A549 (cell line): ENCODE results near the gene DBH. TPM values are rescaled to one million over a fixed set of nuclear protein-coding genes. Genes with fewer than 3 reads are reported as not detected.

Source experiments
- ATAC-seq, 2 experiments: fragments of 200-7000 bp in 1 of 2; fragments of >200 bp in 1 of 2; cut with Nextera tagmentation in 1 of 2; cut with Tn5 transposase in 1 of 2; 3 replicates each; pipeline versions ENCODE4 v1.8.0 to v1.9.1; 2018 to 2020; ENCODE audit warnings: mild to moderate bottlenecking in 1 of 2, moderate library complexity in 1 of 2
- CTCF ChIA-PET: fragments of 300-600 bp; sonication (Branson Sonifier 250); formaldehyde crosslinking; extraction: SDS; loops from one replicate; lab custom pipeline; 2021; ENCODE audit warnings: antibody characterized with exemption, inconsistent platforms; lab: Yijun Ruan, JAX
- POLR2A ChIA-PET: fragments of 350-600 bp; formaldehyde crosslinking; extraction: SDS; loops from one replicate; lab custom pipeline; 2021; ENCODE audit warnings: antibody characterized with exemption, inconsistent platforms; lab: Yijun Ruan, JAX
- DNase-seq, 2 experiments: peaks; one replicate each; pipeline versions ENCODE4 v3.0.0 to v3.0.0-alpha.2; 2011 to 2016; ENCODE audit warnings: low read depth in 1 of 2, low spot score in 1 of 2
- FAIRE-seq: peaks from 2 replicates; lab custom pipeline; 2011; peaks lifted over from hg19 to GRCh38; lab: Jason Lieb, UNC
- H3K27ac ChIP-seq, 2 experiments: fragments of >200 bp; sonication (Bioruptor Twin); formaldehyde crosslinking; 3 replicates each; pipeline ENCODE4 v1.5.1; 2016 to 2017
- H3K4me1 ChIP-seq: fragments of >200 bp; sonication (Bioruptor Twin); formaldehyde crosslinking; 3 replicates; pipeline ENCODE4 v1.6.1; 2016
- H3K4me2 ChIP-seq: fragments of >200 bp; sonication (Bioruptor Twin); formaldehyde crosslinking; 3 replicates; pipeline ENCODE4 v1.6.1; 2016
- H3K4me3 ChIP-seq: fragments of >200 bp; sonication (Bioruptor Twin); formaldehyde crosslinking; 3 replicates; pipeline ENCODE4 v1.5.1; 2016
- H3K9me3 ChIP-seq: fragments of >200 bp; sonication (Bioruptor Twin); formaldehyde crosslinking; 3 replicates; pipeline ENCODE4 v1.6.1; 2016
- CBX8 ChIP-seq: fragments of 200-600 bp; sonication (generic); IDR thresholded peaks from 2 replicates; pipeline ENCODE4 v1.6.1; 2016
- CHD2 ChIP-seq: fragments of 150-350 bp; IDR thresholded peaks from 2 replicates; pipeline ENCODE4 v1.6.1; 2014; ENCODE audit warnings: low read length; ENCODE audit not compliant: partially characterized antibody
- EHMT2 ChIP-seq: fragments of 200-600 bp; sonication (generic); IDR thresholded peaks from 2 replicates; pipeline ENCODE4 v1.6.1; 2016; ENCODE audit warnings: antibody characterized with exemption, low read depth, mild to moderate bottlenecking, moderate library complexity
- JUN ChIP-seq, 2 experiments: fragments of >200 bp; sonication (Bioruptor Twin); formaldehyde crosslinking; IDR thresholded peaks; 2 replicates in 1 of 2; 3 replicates in 1 of 2; pipeline ENCODE4 v1.6.1; 2016 to 2017
- JUNB ChIP-seq: fragments of >200 bp; sonication (Bioruptor Twin); formaldehyde crosslinking; IDR thresholded peaks from 2 replicates; pipeline ENCODE4 v1.6.1; 2016
- NFE2L2 ChIP-seq: fragments of 150-350 bp; conservative IDR thresholded peaks from 2 replicates; pipeline ENCODE4 v1.6.1; 2014; ENCODE audit warnings: low read length
- NPAS2 ChIP-seq: fragments of 250-450 bp; sonication (Bioruptor Pico); IDR thresholded peaks from 2 replicates; pipeline ENCODE4 v1.8.0; 2022; ENCODE audit warnings: mild to moderate bottlenecking, moderate library complexity, borderline replicate concordance
- RARB ChIP-seq: fragments of 250-450 bp; sonication (Bioruptor Pico); IDR thresholded peaks from 2 replicates; pipeline ENCODE4 v1.8.0; 2021; ENCODE audit warnings: mild to moderate bottlenecking, moderate library complexity
- ZC3H11A ChIP-seq: fragments of 450-650 bp; IDR thresholded peaks from 2 replicates; pipeline ENCODE4 v1.6.1; 2014; ENCODE audit warnings: antibody characterized with exemption, mild to moderate bottlenecking
- ZFP36 ChIP-seq: fragments of 450-650 bp; IDR thresholded peaks from 2 replicates; pipeline ENCODE4 v1.6.1; 2014; ENCODE audit warnings: borderline replicate concordance; ENCODE audit not compliant: partially characterized antibody
- ZNF302 ChIP-seq: fragments of 250-450 bp; sonication (Bioruptor Pico); IDR thresholded peaks from 2 replicates; pipeline ENCODE4 v1.9.0; 2021; ENCODE audit warnings: inconsistent platforms, mild to moderate bottlenecking, moderate library complexity
- ZSCAN20 ChIP-seq: fragments of 250-450 bp; sonication (Bioruptor Pico); IDR thresholded peaks from 2 replicates; pipeline ENCODE4 v1.8.0; 2022; ENCODE audit warnings: mild to moderate bottlenecking, moderate library complexity
- WGBS: methylation state at CpG from one replicate; pipeline ENCODE4 v1.1.6; 2017; ENCODE audit errors: missing lambda C conversion rate; 5-methylcytosine and 5-hydroxymethylcytosine counted together
- polyA plus RNA-seq, 4 experiments: library from polyadenylated mRNA; depleted of rRNA in 3 of 4; stranded (reverse); fragments of >200 nt; fragmentation: RNase III in 1 of 4; extraction: RNeasy Plus Mini Kit Qiagen cat#74134 plus additional on column Dnase treatment in 1 of 4; gene quantifications; 2 replicates in 3 of 4; 3 replicates in 1 of 4; pipeline ENCODE4 v1.2.3, GENCODE V29; 2011 to 2017
- TF ChIP-seq, protein P1 (sequence below): fragments of >200 bp; sonication (Bioruptor Twin); formaldehyde crosslinking; IDR thresholded peaks from 3 replicates; pipeline ENCODE4 v1.5.1; 2016
- TF ChIP-seq, protein P2 (sequence below): IDR thresholded peaks from 2 replicates; pipeline ENCODE4 v1.6.1; 2012; ENCODE audit warnings: low read depth, borderline replicate concordance
- TF ChIP-seq, protein P3 (sequence below): IDR thresholded peaks from 2 replicates; pipeline ENCODE4 v1.6.1; 2012
- TF ChIP-seq, protein P4 (sequence below): fragments of 150-350 bp; IDR thresholded peaks from 2 replicates; pipeline ENCODE4 v1.6.1; 2014; ENCODE audit warnings: low read depth, mild to moderate bottlenecking, low read length

Gene DBH
- polyA plus RNA-seq, 2 of the 4 experiments (the other 2 are of a cell fraction), result not detected

DNA sequence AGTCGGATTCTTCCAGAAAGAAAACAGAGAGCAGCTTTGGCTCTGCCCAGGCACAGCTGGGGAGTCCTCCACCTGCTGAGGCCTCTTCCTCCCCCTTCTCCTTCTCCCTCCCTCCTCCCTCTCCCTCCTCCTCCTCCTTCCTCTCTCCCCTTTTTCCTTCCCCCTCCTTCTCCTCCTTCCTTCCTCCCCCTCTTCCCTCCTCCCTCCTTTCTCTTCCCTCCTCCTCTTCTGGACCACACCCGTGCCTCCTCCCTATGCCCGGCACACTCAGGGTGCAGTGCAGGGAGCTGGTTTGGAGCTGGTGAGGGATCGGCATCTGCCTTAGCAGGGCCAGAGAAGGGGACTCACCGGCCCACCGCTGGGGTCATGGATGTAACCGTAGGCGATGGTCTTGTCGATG is 30.2 kb downstream of the DBH start:
- no peak overlapping the region for H3K4me3 ChIP-seq
- FAIRE-seq, result no peak
- H3K4me1 ChIP-seq, result no peaks in the 10 kb centered on the region
- H3K4me2 ChIP-seq, result no peak overlapping the region
- WGBS, result 51% methylated on average over 7 of the region's 9 CpGs
- no peak for TF ChIP-seq NFE2L2
- no peak for TF ChIP-seq JUN (IDR thresholded peaks at IDR 0.05)
- no peak for TF ChIP-seq NPAS2
- TF ChIP-seq, protein P1, sequence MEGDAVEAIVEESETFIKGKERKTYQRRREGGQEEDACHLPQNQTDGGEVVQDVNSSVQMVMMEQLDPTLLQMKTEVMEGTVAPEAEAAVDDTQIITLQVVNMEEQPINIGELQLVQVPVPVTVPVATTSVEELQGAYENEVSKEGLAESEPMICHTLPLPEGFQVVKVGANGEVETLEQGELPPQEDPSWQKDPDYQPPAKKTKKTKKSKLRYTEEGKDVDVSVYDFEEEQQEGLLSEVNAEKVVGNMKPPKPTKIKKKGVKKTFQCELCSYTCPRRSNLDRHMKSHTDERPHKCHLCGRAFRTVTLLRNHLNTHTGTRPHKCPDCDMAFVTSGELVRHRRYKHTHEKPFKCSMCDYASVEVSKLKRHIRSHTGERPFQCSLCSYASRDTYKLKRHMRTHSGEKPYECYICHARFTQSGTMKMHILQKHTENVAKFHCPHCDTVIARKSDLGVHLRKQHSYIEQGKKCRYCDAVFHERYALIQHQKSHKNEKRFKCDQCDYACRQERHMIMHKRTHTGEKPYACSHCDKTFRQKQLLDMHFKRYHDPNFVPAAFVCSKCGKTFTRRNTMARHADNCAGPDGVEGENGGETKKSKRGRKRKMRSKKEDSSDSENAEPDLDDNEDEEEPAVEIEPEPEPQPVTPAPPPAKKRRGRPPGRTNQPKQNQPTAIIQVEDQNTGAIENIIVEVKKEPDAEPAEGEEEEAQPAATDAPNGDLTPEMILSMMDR, result no peak
- no peak for TF ChIP-seq ZNF302 (CRISPR knock-in tag)
- no peak for TF ChIP-seq ZFP36
- TF ChIP-seq RARB, result no peak
- TF ChIP-seq, protein P2, sequence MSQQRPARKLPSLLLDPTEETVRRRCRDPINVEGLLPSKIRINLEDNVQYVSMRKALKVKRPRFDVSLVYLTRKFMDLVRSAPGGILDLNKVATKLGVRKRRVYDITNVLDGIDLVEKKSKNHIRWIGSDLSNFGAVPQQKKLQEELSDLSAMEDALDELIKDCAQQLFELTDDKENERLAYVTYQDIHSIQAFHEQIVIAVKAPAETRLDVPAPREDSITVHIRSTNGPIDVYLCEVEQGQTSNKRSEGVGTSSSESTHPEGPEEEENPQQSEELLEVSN, result no peak
- TF ChIP-seq ZSCAN20 (CRISPR knock-in tag), result no peak
- TF ChIP-seq, all 56 proteins: peak for 0
- DNase-seq (no peak), ATAC-seq (no peak)
- H3K9me3 ChIP-seq, result no peaks in the 10 kb centered on the region
- ChIA-PET POLR2A (no interaction called here), CTCF (interaction anchor here (0.7 kb wide), 1 partner anchor 25 kb away, joined by 3 read pairs; no protein-coding TSS in a partner anchor)
- no peak overlapping the region for H3K27ac ChIP-seq

DNA sequence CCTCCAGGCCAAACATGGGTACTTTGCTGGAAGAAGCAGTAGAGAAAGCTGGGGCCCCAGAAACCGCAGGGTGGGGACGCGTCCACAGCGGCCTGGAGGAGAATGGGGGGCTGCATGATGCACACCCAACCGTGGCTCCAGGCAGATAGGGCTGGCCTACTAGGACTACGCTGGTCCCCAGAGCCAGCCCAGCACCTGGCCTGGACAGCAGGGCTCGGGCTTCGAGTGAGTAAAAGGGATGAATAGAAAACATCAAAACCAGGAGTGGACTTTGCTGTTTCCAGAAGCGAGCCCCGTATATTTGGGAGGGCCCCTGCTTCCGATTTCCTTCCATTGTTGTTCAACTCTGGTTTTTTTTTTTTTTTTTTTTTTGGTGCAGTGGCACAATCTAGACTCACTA is 30.7 kb downstream of the DBH start:
- 65% methylated on average over 11 of the region's 11 CpGs for WGBS
- Histone ChIP-seq H3K27ac (no peak overlapping the region), H3K4me1 (no peaks in the 10 kb centered on the region), H3K4me3 (no peak overlapping the region), H3K4me2 (no peak overlapping the region), H3K9me3 (no peaks in the 10 kb centered on the region; the same call in 2 of the 3 replicates)
- ChIA-PET POLR2A (no interaction called here), CTCF (interaction anchor here (0.7 kb wide), 1 partner anchor 26 kb away, joined by 3 read pairs; no protein-coding TSS in a partner anchor)
- no peak for DNase-seq
- FAIRE-seq, result no peak
- TF ChIP-seq JUN (IDR thresholded peaks at IDR 0.05) (no peak), EHMT2 (no peak), ZSCAN20 (CRISPR knock-in tag) (no peak), JUNB (no peak)
- TF ChIP-seq, protein P3, sequence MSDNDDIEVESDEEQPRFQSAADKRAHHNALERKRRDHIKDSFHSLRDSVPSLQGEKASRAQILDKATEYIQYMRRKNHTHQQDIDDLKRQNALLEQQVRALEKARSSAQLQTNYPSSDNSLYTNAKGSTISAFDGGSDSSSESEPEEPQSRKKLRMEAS, result no peak
- TF ChIP-seq, protein P4, sequence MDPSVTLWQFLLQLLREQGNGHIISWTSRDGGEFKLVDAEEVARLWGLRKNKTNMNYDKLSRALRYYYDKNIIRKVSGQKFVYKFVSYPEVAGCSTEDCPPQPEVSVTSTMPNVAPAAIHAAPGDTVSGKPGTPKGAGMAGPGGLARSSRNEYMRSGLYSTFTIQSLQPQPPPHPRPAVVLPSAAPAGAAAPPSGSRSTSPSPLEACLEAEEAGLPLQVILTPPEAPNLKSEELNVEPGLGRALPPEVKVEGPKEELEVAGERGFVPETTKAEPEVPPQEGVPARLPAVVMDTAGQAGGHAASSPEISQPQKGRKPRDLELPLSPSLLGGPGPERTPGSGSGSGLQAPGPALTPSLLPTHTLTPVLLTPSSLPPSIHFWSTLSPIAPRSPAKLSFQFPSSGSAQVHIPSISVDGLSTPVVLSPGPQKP, result no peak
- TF ChIP-seq, protein P1, result no peak
- ATAC-seq, result no peak

DNA sequence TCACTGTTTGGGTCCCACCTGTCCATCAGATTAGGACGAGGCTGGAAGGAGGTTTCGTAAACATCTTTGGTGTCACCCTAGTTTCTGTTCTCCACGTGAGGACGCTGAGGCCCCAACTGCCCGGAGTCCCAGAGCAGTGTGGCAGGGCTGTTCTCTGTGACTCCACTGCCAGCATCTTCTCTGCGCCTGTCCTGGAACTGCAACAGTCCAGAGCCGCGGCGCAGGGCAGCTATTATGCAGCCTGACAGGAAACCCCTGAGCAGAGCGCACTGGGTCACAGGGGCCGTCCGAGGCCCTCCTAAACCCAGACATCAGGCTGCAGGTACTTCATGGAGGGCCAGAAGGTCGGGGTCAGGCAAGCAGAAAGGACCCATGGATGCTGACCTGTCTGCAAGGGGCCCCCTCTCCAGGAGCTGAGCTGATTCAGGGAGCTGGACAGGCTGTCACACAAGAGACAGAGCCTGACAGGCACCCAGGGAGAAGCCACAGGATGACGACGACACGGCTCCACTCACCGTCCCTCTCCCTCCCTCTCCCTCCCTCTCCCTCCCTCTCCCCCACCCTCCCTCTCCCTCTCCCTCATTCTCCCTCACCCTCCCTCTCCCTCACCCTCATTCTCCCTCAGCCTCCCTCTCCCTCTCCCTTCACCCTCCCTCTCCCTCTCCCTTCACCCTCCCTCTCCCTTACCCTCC is 31.7 kb downstream of the DBH start:
- POLR2A ChIA-PET, result no interaction called here

More for the DNA sequence above, 31.7 kb downstream of the DBH start:
- no peak overlapping the region for H3K4me3 ChIP-seq
- CTCF ChIA-PET, result interaction anchor here (0.6 to 0.9 kb wide), 2 partner anchors 9 to 62 kb away, joined by 3 to 4 read pairs; no protein-coding TSS in a partner anchor
- 48% methylated on average over 17 of the region's 17 CpGs for whole genome bisulfite sequencing
- H3K27ac ChIP-seq, result no peak overlapping the region
- no peak for TF ChIP-seq CBX8
- TF ChIP-seq ZC3H11A, result no peak
- TF ChIP-seq CHD2, result no peak
- FAIRE-seq, result no peak
- no peaks in the 10 kb centered on the region for H3K4me1 ChIP-seq
- no peak for DNase-seq
- H3K9me3 ChIP-seq, result no peaks in the 10 kb centered on the region; the same call in 2 of the 3 replicates
- no peak overlapping the region for H3K4me2 ChIP-seq
- ATAC-seq, result peak; percentile 12 to 42; a peak in 3 of 6 replicates
